Trophoblast cell (in vitro differentiated cells and primary cell): Measurements from ENCODE around the gene CH25H.
"Not testable (repeated sequence)": the region's sequence is repeated elsewhere in the genome, so short reads cannot be mapped to it uniquely, and the experiment has no call there.

Experiments used
- DNase-seq, 2 donors: peaks; one replicate each; pipeline ENCODE4 v3.0.0-alpha.2; 2016
- H2AFZ ChIP-seq: 2 replicates; pipeline ENCODE4 v1.6.1; 2013; ENCODE audit warnings: low read length, moderate library complexity, mild to moderate bottlenecking; ENCODE audit not compliant: insufficient read depth, poor library complexity
- H2AK5ac ChIP-seq: 2 replicates; pipeline ENCODE4 v1.6.1; 2013; ENCODE audit warnings: mild to moderate bottlenecking, low read length
- H2BK120ac ChIP-seq: 2 replicates; pipeline ENCODE4 v1.6.1; 2013; ENCODE audit warnings: low read length, mild to moderate bottlenecking, moderate library complexity; ENCODE audit not compliant: insufficient read depth, poor library complexity
- H2BK12ac ChIP-seq: 2 replicates; pipeline ENCODE4 v1.6.1; 2013; ENCODE audit warnings: mild to moderate bottlenecking, low read length, moderate library complexity
- H2BK5ac ChIP-seq: 2 replicates; pipeline ENCODE4 v1.6.1; 2013; ENCODE audit warnings: low read length, low read depth, moderate library complexity, mild to moderate bottlenecking; ENCODE audit not compliant: poor library complexity
- H3K14ac ChIP-seq: 2 replicates; pipeline ENCODE4 v1.6.1; 2013; ENCODE audit warnings: mild to moderate bottlenecking, low read length
- H3K18ac ChIP-seq: 2 replicates; pipeline ENCODE4 v1.6.1; 2013; ENCODE audit warnings: mild to moderate bottlenecking, low read length
- H3K23ac ChIP-seq: 2 replicates; pipeline ENCODE4 v1.6.1; 2013; ENCODE audit warnings: low read length
- H3K27ac ChIP-seq: 2 replicates; pipeline ENCODE4 v1.5.1; 2013; ENCODE audit warnings: low read depth, mild to moderate bottlenecking, inconsistent platforms, low read length, moderate library complexity
- H3K27me3 ChIP-seq: 2 replicates; pipeline ENCODE4 v1.6.1; 2013; ENCODE audit warnings: inconsistent platforms, mild to moderate bottlenecking, low read length, moderate library complexity; ENCODE audit not compliant: insufficient read depth
- H3K36me3 ChIP-seq, 2 experiments: 1 replicate in 1 of 2; 2 replicates in 1 of 2; pipeline ENCODE4 v1.6.1; 2013; ENCODE audit warnings: low read length in 2 of 2, mild to moderate bottlenecking in 2 of 2, moderate library complexity in 1 of 2; ENCODE audit not compliant: insufficient read depth in 2 of 2, control insufficient read depth in 1 of 2
- H3K4ac ChIP-seq: 2 replicates; pipeline ENCODE4 v1.6.1; 2013; ENCODE audit warnings: low read depth, mild to moderate bottlenecking, low read length, moderate library complexity
- H3K4me1 ChIP-seq, 2 experiments: 1 replicate in 1 of 2; 2 replicates in 1 of 2; pipeline ENCODE4 v1.6.1; 2013; ENCODE audit warnings: low read length in 2 of 2, mild to moderate bottlenecking in 2 of 2, moderate library complexity in 1 of 2; ENCODE audit not compliant: insufficient read depth in 2 of 2, control insufficient read depth in 1 of 2
- H3K4me2 ChIP-seq: 2 replicates; pipeline ENCODE4 v1.6.1; 2013; ENCODE audit warnings: inconsistent platforms, mild to moderate bottlenecking, low read length, moderate library complexity
- H3K4me3 ChIP-seq: 2 replicates; pipeline ENCODE4 v1.5.1; 2013; ENCODE audit warnings: mild to moderate bottlenecking, low read depth, low read length, inconsistent platforms
- H3K79me1 ChIP-seq: one replicate; pipeline ENCODE4 v1.6.1; 2013; ENCODE audit warnings: low read length
- H3K79me2 ChIP-seq: 2 replicates; pipeline ENCODE4 v1.6.1; 2013; ENCODE audit warnings: low read length, mild to moderate bottlenecking; ENCODE audit not compliant: control insufficient read depth, insufficient read depth, poor library complexity
- H3K9ac ChIP-seq: 2 replicates; pipeline ENCODE4 v1.6.1; 2013; ENCODE audit warnings: mild to moderate bottlenecking, low read length
- H3K9me3 ChIP-seq: 2 replicates; pipeline ENCODE4 v1.6.1; 2013; ENCODE audit warnings: low read depth, mild to moderate bottlenecking, control low read depth, inconsistent platforms, low read length; ENCODE audit not compliant: insufficient read depth
- H4K12ac ChIP-seq: 2 replicates; pipeline ENCODE4 v1.6.1; 2013; ENCODE audit warnings: low read depth, mild to moderate bottlenecking, low read length, moderate library complexity
- H4K8ac ChIP-seq: 2 replicates; pipeline ENCODE4 v1.6.1; 2013; ENCODE audit warnings: low read depth, mild to moderate bottlenecking, low read length, moderate library complexity
- H4K91ac ChIP-seq: one replicate; pipeline ENCODE4 v1.6.1; 2013; ENCODE audit warnings: low read depth, mild to moderate bottlenecking, low read length, moderate library complexity
- WGBS: extraction: QIAGEN DNeasy Blood & Tissue Kit; methylation state at CpG from one replicate; pipeline ENCODE4 v1.1.7; 2013; ENCODE audit warnings: missing lambda C conversion rate; ENCODE audit not compliant: insufficient read length, insufficient coverage; ENCODE audit errors: extremely low coverage; 5-methylcytosine and 5-hydroxymethylcytosine counted together

The CH25H gene

GRCh38 chr10:89171263-89171872 is 35.7 kb downstream of the CH25H start:
- no peak overlapping the region for H3K14ac ChIP-seq
- no peak overlapping the region for H2BK12ac ChIP-seq
- H3K4me3 ChIP-seq: no peak overlapping the region
- DNase-seq: peak; percentile 32 to 51
- no peaks in the 10 kb centered on the region for H3K36me3 ChIP-seq
- no peak overlapping the region for H4K91ac ChIP-seq
- H3K79me1 ChIP-seq: no peaks in the 10 kb centered on the region
- no peak overlapping the region for H3K18ac ChIP-seq
- no peak overlapping the region for H3K4ac ChIP-seq
- H3K4me1 ChIP-seq: no peaks in the 10 kb centered on the region
- no peaks in the 10 kb centered on the region for H3K79me2 ChIP-seq
- no peak overlapping the region for H2AFZ ChIP-seq
- no peak overlapping the region for H2AK5ac ChIP-seq
- H3K9me3 ChIP-seq: no peaks in the 10 kb centered on the region
- no peak overlapping the region for H2BK120ac ChIP-seq
- H3K23ac ChIP-seq: no peak overlapping the region
- no CpG with 5 or more reads among the region's 2 CpGs for whole genome bisulfite sequencing
- H2BK5ac ChIP-seq: no peak overlapping the region
- H3K9ac ChIP-seq: no peak overlapping the region
- H4K8ac ChIP-seq: no peak overlapping the region
- no peak overlapping the region for H4K12ac ChIP-seq
- no peak overlapping the region for H3K27ac ChIP-seq
- H3K27me3 ChIP-seq: no peaks in the 10 kb centered on the region
- H3K4me2 ChIP-seq: no peak overlapping the region

GRCh38 chr10:89168354-89168900 is 38.7 kb downstream of the CH25H start:
- H3K27me3 ChIP-seq, H2BK5ac ChIP-seq, H2AK5ac ChIP-seq, H3K18ac ChIP-seq, H3K4me3 ChIP-seq, H3K79me2 ChIP-seq, H3K4me1 ChIP-seq, H3K9me3 ChIP-seq, H3K36me3 ChIP-seq, H2BK12ac ChIP-seq, H2AFZ ChIP-seq, H3K14ac ChIP-seq, H2BK120ac ChIP-seq, H4K91ac ChIP-seq, DNase-seq, H3K4me2 ChIP-seq, H4K8ac ChIP-seq, H3K9ac ChIP-seq, H3K79me1 ChIP-seq, H3K27ac ChIP-seq, H3K23ac ChIP-seq, H3K4ac ChIP-seq, H4K12ac ChIP-seq: not testable (repeated sequence)
- WGBS: no CpG with 5 or more reads among the region's 9 CpGs

DNA sequence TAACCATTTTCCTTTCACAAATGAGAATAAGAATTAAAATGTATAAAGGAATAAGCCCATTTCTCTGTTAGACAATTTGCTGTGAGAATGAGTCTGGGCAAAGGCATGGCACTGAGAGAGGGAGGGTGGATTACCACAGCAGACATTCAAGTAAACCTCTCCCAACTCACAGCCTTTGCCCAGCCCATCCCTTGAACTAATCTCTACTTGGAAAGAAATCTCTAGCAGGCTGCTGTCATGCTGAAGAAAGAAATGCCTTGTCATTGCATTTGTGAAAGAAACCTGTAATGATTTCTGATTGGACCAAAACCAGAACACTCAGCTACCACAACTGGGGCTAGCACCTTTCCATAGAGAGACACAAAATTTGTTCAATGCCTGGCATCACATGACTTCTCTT is 39.2 kb downstream of the CH25H start:
- DNase-seq: no peak
- H3K4ac ChIP-seq: no peak overlapping the region
- no peak overlapping the region for H4K91ac ChIP-seq
- H3K27ac ChIP-seq: no peak overlapping the region
- no peak overlapping the region for H3K9ac ChIP-seq
- H3K36me3 ChIP-seq: no peaks in the 10 kb centered on the region
- H3K27me3 ChIP-seq: no peaks in the 10 kb centered on the region
- no peak overlapping the region for H3K18ac ChIP-seq
- no peaks in the 10 kb centered on the region for H3K4me1 ChIP-seq
- peaks cover 1% of the 10 kb centered on the region for H3K9me3 ChIP-seq
- H2AK5ac ChIP-seq: no peak overlapping the region
- no peak overlapping the region for H3K14ac ChIP-seq
- no peak overlapping the region for H4K12ac ChIP-seq
- no peak overlapping the region for H3K4me2 ChIP-seq
- no peak overlapping the region for H4K8ac ChIP-seq
- no peak overlapping the region for H3K23ac ChIP-seq
- no peak overlapping the region for H2BK12ac ChIP-seq
- no peak overlapping the region for H3K4me3 ChIP-seq
- no peak overlapping the region for H2AFZ ChIP-seq
- no peak overlapping the region for H2BK5ac ChIP-seq
- no peak overlapping the region for H2BK120ac ChIP-seq
- H3K79me2 ChIP-seq: no peaks in the 10 kb centered on the region
- H3K79me1 ChIP-seq: no peaks in the 10 kb centered on the region

DNA sequence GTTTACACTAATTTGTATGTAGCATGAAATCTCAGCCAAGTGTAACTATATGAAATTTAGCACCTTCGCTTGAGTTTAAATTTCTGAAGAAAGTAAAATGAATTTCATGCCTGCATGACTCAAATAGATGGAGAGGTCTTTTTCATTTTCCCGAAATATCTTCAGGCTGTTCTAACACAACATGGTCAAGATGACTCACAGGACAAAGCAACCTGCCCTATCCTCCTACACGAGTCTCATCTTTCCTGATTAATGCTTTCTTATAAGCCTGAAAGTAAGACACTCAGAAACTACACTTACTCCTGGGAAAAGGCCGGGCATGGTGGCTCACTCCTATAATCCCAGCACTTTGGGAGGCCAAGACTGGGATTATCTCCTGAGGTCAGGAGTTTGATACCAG is 41.2 kb downstream of the CH25H start:
- no peak overlapping the region for H3K14ac ChIP-seq
- H3K79me1 ChIP-seq: no peaks in the 10 kb centered on the region
- peaks cover 1% of the 10 kb centered on the region for H3K9me3 ChIP-seq
- H2AFZ ChIP-seq: no peak overlapping the region
- no peaks in the 10 kb centered on the region for H3K27me3 ChIP-seq
- H3K4ac ChIP-seq: no peak overlapping the region
- H3K9ac ChIP-seq: no peak overlapping the region
- H4K8ac ChIP-seq: no peak overlapping the region
- H3K36me3 ChIP-seq: no peaks in the 10 kb centered on the region
- H2AK5ac ChIP-seq: no peak overlapping the region
- no peak overlapping the region for H4K91ac ChIP-seq
- no peak overlapping the region for H2BK5ac ChIP-seq
- DNase-seq: no peak
- no CpG with 5 or more reads among the region's 4 CpGs for WGBS
- no peaks in the 10 kb centered on the region for H3K4me1 ChIP-seq
- H4K12ac ChIP-seq: no peak overlapping the region
- H2BK120ac ChIP-seq: no peak overlapping the region
- H3K4me2 ChIP-seq: no peak overlapping the region
- H3K27ac ChIP-seq: no peak overlapping the region
- no peak overlapping the region for H3K4me3 ChIP-seq
- H3K23ac ChIP-seq: no peak overlapping the region
- H3K79me2 ChIP-seq: no peaks in the 10 kb centered on the region
- no peak overlapping the region for H3K18ac ChIP-seq
- H2BK12ac ChIP-seq: no peak overlapping the region
